ENCODE measurements around the gene CAMKMT.

GRCh38 chr2:44582363-44583008, 220.7 kb downstream of the CAMKMT start:
- TF ChIP-seq CTCF (IDR thresholded peaks at IDR 0.05) (no peak), POLR2A (IDR thresholded peaks at IDR 0.05) (no peak)
